ENCODE data around the gene PNLIPRP3. TPM values are rescaled to one million over a fixed set of nuclear protein-coding genes. Genes with fewer than 3 reads are reported as not detected.

Gene PNLIPRP3
- polyA plus RNA-seq, 1 of the 3 experiments (the other 2 are of a cell fraction), result not detected

DNA sequence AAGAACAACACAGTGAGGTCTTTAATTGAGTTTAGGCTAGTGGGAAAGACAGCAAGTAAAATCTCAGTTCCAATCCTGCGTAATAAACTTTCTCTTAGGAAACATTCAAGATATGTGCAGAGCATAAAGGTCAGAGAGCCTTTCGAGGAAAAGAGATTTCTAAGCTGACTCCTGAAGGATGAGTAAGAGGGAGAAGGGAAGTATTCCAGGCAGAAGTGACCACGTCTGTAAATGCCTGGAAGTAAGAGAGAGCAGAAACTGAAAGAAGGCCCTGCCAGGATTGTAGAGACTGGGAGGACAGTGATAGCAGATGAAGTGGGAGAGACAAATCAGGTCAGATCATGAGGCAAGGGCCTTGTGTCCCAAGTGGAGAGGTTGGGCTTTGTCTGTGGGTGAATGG lies 41.8 kb downstream of the PNLIPRP3 start:
- Histone ChIP-seq H3F3A (replicated peaks; ENCODE audit: insufficient read depth) (peaks cover 4% of the 10 kb centered on the region), H3K9me3 (no peaks in the 10 kb centered on the region), H3K4me2 (no peak overlapping the region), H3K36me3 (replicated peaks in 1 of 2; ENCODE audit: control insufficient read depth in 1 of 2, insufficient read depth in 2 of 2, low read length in 1 of 2) (no peaks in the 10 kb centered on the region), H3K4me1 (ENCODE audit: control insufficient read depth in 1 of 2, insufficient read depth in 2 of 2, low read depth in 1 of 2, low read length in 1 of 2) (no peaks in the 10 kb centered on the region), H4K20me1 (ENCODE audit: insufficient read depth) (no peaks in the 10 kb centered on the region), H3K27ac (ENCODE audit: low read depth in 2 of 2, low read length in 1 of 2) (no peak overlapping the region), H3K4me3 (ENCODE audit: low read depth in 2 of 2, low read length in 1 of 2) (no peak overlapping the region), H3K79me2 (ENCODE audit: insufficient read depth) (no peaks in the 10 kb centered on the region; the same call in 1 of the 2 replicates), H3K27me3 (ENCODE audit: insufficient read depth) (no peaks in the 10 kb centered on the region), H3K9ac (no peak overlapping the region), H3K9me2 (0 out of 2 replicates have a peak, but pooled peaks cover 3% of the 10 kb centered on the region), H2AFZ (ENCODE audit: low read depth) (0 out of 2 replicates have a peak overlapping the region, but pooled peaks have one; percentile 27)
- ChIA-PET POLR2A (no interaction called here), CTCF (interaction anchor here (1.9 kb wide), 1 partner anchor 9 kb away, joined by 6 read pairs; no protein-coding TSS in a partner anchor)
- WGBS (ENCODE audit: low lambda C conversion rate), result 36% methylated on average over 3 of the region's 3 CpGs
- no peak for DNase-seq
- TF ChIP-seq USF2 (IDR thresholded peaks at IDR 0.05; ENCODE audit: borderline replicate concordance, low read depth, low read length) (no peak), GABPA (IDR thresholded peaks at IDR 0.05; ENCODE audit: low read depth) (no peak), EP300 (IDR thresholded peaks at IDR 0.05; ENCODE audit: borderline replicate concordance in 1 of 2, low read depth in 1 of 2, low read length in 1 of 2) (no peak), CHD2 (IDR thresholded peaks at IDR 0.05; ENCODE audit: low read length, partially characterized antibody) (no peak), MAX (IDR thresholded peaks at IDR 0.05; ENCODE audit: low read depth) (no peak), TEAD4 (IDR thresholded peaks at IDR 0.05; ENCODE audit: borderline replicate concordance, insufficient read depth) (no peak), ZBTB33 (IDR thresholded peaks at IDR 0.05; ENCODE audit: borderline replicate concordance, low read depth) (no peak), CTCF (IDR thresholded peaks at IDR 0.05) (no peak), ELF1 (IDR thresholded peaks at IDR 0.05) (no peak), MXI1 (IDR thresholded peaks at IDR 0.05; ENCODE audit: low read depth, low read length) (no peak), SMC3 (IDR thresholded peaks at IDR 0.05; ENCODE audit: low read depth, low read length) (no peak), RCOR1 (IDR thresholded peaks at IDR 0.05; ENCODE audit: low read length) (no peak), TCF12 (IDR thresholded peaks at IDR 0.05) (no peak), NRF1 (IDR thresholded peaks at IDR 0.05; ENCODE audit: low read depth, low read length) (no peak), SIN3A (IDR thresholded peaks at IDR 0.05; ENCODE audit: borderline replicate concordance, low read depth, low read length) (no peak), FOXJ3 (CRISPR knock-in tag; IDR thresholded peaks at IDR 0.05) (no peak), RXRA (IDR thresholded peaks at IDR 0.05; ENCODE audit: borderline replicate concordance, low read depth) (no peak)
- TF ChIP-seq, protein P1, sequence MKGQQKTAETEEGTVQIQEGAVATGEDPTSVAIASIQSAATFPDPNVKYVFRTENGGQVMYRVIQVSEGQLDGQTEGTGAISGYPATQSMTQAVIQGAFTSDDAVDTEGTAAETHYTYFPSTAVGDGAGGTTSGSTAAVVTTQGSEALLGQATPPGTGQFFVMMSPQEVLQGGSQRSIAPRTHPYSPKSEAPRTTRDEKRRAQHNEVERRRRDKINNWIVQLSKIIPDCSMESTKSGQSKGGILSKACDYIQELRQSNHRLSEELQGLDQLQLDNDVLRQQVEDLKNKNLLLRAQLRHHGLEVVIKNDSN (IDR thresholded peaks at IDR 0.05; ENCODE audit: borderline replicate concordance, low read depth), result no peak
- TF ChIP-seq, protein P2, sequence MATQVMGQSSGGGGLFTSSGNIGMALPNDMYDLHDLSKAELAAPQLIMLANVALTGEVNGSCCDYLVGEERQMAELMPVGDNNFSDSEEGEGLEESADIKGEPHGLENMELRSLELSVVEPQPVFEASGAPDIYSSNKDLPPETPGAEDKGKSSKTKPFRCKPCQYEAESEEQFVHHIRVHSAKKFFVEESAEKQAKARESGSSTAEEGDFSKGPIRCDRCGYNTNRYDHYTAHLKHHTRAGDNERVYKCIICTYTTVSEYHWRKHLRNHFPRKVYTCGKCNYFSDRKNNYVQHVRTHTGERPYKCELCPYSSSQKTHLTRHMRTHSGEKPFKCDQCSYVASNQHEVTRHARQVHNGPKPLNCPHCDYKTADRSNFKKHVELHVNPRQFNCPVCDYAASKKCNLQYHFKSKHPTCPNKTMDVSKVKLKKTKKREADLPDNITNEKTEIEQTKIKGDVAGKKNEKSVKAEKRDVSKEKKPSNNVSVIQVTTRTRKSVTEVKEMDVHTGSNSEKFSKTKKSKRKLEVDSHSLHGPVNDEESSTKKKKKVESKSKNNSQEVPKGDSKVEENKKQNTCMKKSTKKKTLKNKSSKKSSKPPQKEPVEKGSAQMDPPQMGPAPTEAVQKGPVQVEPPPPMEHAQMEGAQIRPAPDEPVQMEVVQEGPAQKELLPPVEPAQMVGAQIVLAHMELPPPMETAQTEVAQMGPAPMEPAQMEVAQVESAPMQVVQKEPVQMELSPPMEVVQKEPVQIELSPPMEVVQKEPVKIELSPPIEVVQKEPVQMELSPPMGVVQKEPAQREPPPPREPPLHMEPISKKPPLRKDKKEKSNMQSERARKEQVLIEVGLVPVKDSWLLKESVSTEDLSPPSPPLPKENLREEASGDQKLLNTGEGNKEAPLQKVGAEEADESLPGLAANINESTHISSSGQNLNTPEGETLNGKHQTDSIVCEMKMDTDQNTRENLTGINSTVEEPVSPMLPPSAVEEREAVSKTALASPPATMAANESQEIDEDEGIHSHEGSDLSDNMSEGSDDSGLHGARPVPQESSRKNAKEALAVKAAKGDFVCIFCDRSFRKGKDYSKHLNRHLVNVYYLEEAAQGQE (IDR thresholded peaks at IDR 0.05; ENCODE audit: low read depth, low read length), result no peak
